GM21515 (cell line): ENCODE data around the gene LAMTOR4.
"Not testable (repeated sequence)": the region's sequence is repeated elsewhere in the genome, so short reads cannot be mapped to it uniquely, and the experiment has no call there.

Source experiments
- ATAC-seq: cut with Tn5 transposase; IDR thresholded peaks from one replicate; pipeline ENCODE4 v1.9.1; 2021; ENCODE audit not compliant: unreplicated experiment

The LAMTOR4 gene

DNA sequence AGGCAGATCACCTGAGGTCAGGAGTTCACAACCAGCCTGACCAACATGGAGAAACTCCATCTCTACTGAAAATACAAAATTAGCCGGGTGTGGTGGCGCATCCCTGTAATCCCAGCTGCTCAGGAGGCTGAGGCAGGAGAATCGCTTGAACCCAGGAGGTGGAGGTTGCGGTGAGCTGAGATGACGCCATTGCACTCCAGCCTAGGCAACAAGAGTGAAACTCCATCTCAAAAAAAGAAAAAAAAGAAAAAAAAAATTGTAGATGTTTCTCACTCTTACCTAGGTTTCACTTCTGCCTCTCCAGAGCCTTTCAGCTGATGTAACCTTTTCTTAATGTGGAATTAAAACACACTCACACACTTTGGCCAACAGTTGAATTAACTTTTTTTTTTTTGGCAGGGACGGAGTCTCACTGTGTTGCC, 47.2 kb downstream of the LAMTOR4 start:
- not testable (repeated sequence) for ATAC-seq

GRCh38 chr7:100198266-100198665, 49.5 kb downstream of the LAMTOR4 start:
- no peak for ATAC-seq

DNA sequence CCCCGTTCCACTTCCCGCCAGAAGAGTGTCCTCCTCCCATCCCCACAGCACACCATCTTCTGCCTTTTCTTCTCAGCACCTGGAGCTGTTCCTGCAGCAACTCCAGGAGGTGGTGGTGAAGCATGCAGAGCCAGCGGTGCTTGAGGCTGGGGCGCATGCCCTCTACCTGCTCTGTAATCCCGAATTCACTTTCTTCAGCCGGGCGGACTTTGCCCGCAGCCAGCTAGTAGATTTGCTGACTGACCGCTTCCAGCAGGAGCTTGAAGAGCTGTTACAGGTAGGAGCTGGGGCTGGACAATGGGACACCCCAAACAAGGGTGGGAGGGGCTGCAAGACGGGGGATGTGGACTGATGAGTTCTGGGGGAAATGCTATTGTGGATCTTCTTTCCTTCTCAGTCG, 52.0 kb downstream of the LAMTOR4 start:
- ATAC-seq, result no peak
